PC-9 (cell line): ENCODE results near the gene OCA2.

ENCODE experiments used
- EZH2 ChIP-seq: fragments of 200-600 bp; sonication (generic); IDR thresholded peaks from 2 replicates; pipeline ENCODE4 v1.8.0; 2017; ENCODE audit warnings: antibody characterized with exemption, low read depth
- TF ChIP-seq, protein P1 (sequence below): fragments of 200-600 bp; sonication (generic); conservative IDR thresholded peaks from 2 replicates; pipeline ENCODE4 v1.6.1; 2017; ENCODE audit warnings: mixed run types, antibody characterized with exemption, mild to moderate bottlenecking, moderate library complexity

DNA sequence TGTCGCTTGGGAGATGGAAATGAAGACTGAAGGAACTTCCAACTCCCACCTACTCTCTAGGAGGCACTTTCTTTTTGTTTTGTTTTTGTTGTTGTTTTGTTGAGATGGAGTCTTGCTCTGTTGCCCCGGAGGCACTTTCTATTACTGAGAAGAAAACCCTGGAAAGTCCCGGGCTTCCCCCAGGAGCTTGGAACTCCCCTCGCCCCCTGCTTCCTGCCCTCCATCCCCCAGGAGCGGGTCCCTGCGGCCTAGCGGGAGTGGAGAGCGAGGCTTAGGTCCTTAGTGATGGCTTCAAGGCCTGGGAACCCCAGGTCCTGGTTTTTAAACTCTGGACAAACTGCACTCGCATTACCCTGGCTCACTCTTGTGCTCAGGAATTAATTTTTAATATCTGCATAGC is 195.7 kb downstream of the OCA2 start:
- TF ChIP-seq, protein P1, sequence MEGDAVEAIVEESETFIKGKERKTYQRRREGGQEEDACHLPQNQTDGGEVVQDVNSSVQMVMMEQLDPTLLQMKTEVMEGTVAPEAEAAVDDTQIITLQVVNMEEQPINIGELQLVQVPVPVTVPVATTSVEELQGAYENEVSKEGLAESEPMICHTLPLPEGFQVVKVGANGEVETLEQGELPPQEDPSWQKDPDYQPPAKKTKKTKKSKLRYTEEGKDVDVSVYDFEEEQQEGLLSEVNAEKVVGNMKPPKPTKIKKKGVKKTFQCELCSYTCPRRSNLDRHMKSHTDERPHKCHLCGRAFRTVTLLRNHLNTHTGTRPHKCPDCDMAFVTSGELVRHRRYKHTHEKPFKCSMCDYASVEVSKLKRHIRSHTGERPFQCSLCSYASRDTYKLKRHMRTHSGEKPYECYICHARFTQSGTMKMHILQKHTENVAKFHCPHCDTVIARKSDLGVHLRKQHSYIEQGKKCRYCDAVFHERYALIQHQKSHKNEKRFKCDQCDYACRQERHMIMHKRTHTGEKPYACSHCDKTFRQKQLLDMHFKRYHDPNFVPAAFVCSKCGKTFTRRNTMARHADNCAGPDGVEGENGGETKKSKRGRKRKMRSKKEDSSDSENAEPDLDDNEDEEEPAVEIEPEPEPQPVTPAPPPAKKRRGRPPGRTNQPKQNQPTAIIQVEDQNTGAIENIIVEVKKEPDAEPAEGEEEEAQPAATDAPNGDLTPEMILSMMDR: no peak
- TF ChIP-seq EZH2: no peak
